GM13976 (cell line): ENCODE measurements around the gene DFFB.

Experiments used
- DNase-seq: peaks from one replicate; pipeline ENCODE4 v3.0.0; 2012; ENCODE audit warnings: low spot score
- in situ Hi-C: fragments of 300-500 bp; cut with MboI; formaldehyde crosslinking; loops from one replicate; pipeline ENCODE4 v1.12.0; 2022; ENCODE audit warnings: low sequenced_read_pairs, mixed read lengths, inconsistent platforms; ENCODE audit not compliant: unreplicated experiment
- TF ChIP-seq, protein P1 (sequence below): IDR thresholded peaks from 2 replicates; pipeline ENCODE4 v1.5.1; 2012; ENCODE audit warnings: borderline replicate concordance, mild to moderate bottlenecking; ENCODE audit not compliant: insufficient read depth; ENCODE audit errors: extremely low read depth, missing control alignments, control extremely low read depth

DFFB gene

DNA sequence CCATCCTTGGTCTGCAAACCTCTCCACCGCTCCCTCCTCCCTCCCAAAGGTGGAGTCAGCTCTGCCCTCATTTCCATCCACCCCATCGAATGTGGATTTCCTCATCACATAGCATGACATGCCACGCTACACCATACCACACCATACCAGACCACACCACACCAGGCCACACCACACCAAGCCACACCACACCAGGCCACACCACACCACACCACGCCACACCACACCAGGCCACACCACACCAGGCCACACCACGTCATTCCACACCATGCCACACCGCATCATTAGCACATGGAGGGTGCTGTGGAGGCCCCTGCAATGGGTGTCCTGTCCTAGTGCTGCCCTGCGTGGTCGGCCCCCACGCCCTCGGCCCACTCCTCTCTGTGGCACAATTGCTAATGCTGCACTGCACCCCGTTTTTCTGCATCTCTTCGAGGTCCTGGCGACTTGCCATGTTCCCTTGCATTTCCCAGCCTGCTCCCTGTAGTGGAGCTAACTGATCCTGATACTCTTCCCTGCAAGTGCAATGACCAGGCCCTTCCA, 11.3 kb downstream of the DFFB start:
- TF ChIP-seq, protein P1, sequence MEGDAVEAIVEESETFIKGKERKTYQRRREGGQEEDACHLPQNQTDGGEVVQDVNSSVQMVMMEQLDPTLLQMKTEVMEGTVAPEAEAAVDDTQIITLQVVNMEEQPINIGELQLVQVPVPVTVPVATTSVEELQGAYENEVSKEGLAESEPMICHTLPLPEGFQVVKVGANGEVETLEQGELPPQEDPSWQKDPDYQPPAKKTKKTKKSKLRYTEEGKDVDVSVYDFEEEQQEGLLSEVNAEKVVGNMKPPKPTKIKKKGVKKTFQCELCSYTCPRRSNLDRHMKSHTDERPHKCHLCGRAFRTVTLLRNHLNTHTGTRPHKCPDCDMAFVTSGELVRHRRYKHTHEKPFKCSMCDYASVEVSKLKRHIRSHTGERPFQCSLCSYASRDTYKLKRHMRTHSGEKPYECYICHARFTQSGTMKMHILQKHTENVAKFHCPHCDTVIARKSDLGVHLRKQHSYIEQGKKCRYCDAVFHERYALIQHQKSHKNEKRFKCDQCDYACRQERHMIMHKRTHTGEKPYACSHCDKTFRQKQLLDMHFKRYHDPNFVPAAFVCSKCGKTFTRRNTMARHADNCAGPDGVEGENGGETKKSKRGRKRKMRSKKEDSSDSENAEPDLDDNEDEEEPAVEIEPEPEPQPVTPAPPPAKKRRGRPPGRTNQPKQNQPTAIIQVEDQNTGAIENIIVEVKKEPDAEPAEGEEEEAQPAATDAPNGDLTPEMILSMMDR: no peak
- DNase-seq: no peak
- in situ Hi-C loops: no loop called here

DNA sequence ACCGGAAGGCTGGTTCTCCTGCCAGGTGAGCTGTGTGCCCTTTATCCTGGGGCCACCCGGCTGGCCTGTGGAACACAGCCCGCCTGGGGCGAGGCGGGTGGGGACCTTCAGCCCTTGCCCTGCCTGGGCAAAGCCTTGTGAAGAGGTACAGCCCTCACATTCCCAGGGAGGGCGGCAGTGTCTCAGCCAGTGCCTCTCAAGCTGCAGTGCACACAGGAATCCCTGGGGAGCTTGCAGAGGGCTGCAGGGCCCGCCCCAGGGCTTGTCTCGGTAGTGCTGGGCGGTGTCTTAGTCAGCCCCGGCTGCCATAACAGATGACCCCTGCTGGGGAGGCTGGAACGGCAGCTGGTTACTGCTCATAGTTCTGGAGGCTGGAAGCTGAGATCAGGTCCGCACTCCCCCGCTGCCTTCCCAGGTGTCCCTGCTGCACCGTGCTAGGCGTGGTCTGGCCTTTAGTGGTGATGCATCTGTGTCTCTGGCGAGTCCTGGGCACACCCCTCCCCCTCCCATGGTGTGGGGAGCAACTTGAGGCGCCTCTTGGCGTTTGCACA, 12.6 kb downstream of the DFFB start:
- TF ChIP-seq, protein P1: no peak
- in situ Hi-C loops: no loop called here
- DNase-seq: no peak

DNA sequence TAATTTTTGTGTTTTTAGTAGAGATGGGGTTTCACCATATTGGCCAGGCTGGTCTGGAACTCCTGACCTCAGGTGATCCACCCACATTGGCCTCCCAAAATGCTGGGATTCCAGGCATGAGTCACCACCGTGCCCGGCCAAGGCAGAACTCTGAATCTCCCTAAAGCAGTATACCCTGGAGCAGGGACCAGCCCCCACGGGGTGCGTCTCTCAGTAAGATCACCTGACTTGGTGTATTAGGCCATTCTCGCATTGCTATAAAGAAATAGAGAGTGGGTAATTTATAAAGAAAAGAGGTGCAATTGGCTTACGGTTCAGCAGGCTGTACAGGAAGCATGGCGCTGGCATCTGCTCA, 14.2 kb downstream of the DFFB start:
- no peak for DNase-seq
- in situ Hi-C loops: no loop called here
- TF ChIP-seq, protein P1: no peak

DNA sequence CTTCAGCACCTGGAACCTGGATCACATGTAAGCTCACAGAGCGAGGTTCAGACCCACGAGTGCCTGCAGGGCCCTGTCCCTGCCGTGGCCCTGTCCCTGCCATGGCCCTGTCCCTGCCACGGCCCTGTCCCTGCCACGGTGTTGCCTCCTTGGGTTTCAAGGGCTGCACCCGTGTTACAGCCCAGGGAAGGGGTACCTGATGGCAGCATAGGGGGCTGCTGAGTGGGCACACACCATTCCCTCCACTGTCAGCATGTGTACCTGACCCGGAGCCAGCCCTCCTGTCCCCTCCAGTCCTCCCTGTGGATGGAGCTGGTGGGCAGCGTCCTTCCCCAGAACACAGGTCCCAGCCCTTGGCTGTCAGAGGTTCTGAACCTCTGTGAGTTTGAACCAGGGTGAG, 15.3 kb downstream of the DFFB start:
- in situ Hi-C loops: no loop called here
- TF ChIP-seq, protein P1: no peak
- DNase-seq: no peak

DNA sequence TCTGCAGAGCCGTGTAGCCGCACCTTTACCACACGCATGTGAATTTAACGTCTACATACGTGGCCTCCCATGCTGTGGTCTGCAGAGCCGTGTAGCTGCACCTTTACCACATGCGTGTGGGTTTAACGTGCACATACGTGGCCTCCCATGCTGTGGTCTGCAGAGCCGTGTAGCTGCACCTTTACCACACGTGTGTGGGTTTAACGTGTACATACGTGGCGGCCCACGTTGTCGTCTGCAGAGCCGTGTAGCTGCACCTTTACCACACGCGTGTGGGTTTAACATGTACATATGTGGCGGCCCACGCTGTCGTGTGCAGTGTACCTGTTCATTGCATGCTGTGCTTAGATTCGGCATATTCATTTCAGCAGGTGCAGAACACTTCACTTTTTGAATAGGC, 17.5 kb downstream of the DFFB start:
- in situ Hi-C loops: no loop called here
- DNase-seq: no peak
- TF ChIP-seq, protein P1: no peak

DNA sequence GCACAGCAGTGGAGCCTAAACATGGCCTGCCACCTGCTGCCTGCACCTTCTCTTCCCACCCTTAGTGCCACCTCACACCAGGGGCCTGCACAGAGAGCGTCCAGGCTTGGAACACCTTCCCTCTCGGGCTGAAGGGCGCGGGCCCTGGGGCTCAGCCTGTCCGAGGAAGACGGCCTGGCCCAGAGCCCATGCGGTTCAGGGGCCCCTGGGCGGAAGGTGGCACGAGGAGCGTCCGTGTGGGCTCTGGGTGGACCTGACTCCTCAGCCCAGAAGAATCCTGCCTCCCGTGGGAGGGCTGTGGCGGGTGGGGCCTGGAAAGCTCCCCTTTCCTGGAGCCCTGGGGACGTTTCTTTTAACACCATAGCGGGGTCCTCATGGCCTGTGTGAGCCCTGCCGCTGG, 19.4 kb downstream of the DFFB start:
- in situ Hi-C loops: no loop called here
- TF ChIP-seq, protein P1: no peak
- no peak for DNase-seq
